B cell (primary cell): Measurements from ENCODE around the gene ECT2L. TPM values are rescaled to one million over a fixed set of nuclear protein-coding genes. Genes with fewer than 3 reads are reported as not detected.

Experiments
- ATAC-seq: fragments of 200-7000 bp; cut with Tn5 transposase; one replicate; pipeline ENCODE4 v1.10.0; 2021; ENCODE audit warnings: low read depth, mild to moderate bottlenecking, moderate number of reproducible peaks, moderate library complexity
- CTCF ChIA-PET: fragments of 350-600 bp; sonication (Branson Sonifier 250); formaldehyde crosslinking; loops from one replicate; lab custom pipeline; 2021; ENCODE audit warnings: antibody characterized with exemption, inconsistent platforms; lab: Charles Lee
- POLR2A ChIA-PET: fragments of 350-600 bp; sonication (Branson Sonifier 250); formaldehyde crosslinking; loops from one replicate; lab custom pipeline; 2021; ENCODE audit warnings: antibody characterized with exemption; lab: Charles Lee
- DNase-seq: peaks from one replicate; pipeline ENCODE4 v3.0.0; 2013
- H2AFZ ChIP-seq: 2 replicates; pipeline ENCODE4 v1.6.1; 2012; ENCODE audit warnings: mild to moderate bottlenecking, low read depth, low read length; ENCODE audit not compliant: insufficient read depth, poor library complexity, severe bottlenecking
- H3K27ac ChIP-seq, 2 donors: 1 replicate in 1 of 2; 2 replicates in 1 of 2; pipeline ENCODE4 v1.5.1; 2012 to 2013; ENCODE audit warnings: low read length in 2 of 2, mild to moderate bottlenecking in 2 of 2, moderate library complexity in 1 of 2
- H3K27me3 ChIP-seq, 4 experiments: fragments of 200-600 bp in 1 of 4; sonication (generic) in 1 of 4; replicated peaks in 1 of 4; 1 replicate in 2 of 4; 2 replicates in 2 of 4; pipeline versions ENCODE4 v1.6.1 to v1.7.0; 2013 to 2016; ENCODE audit warnings: low read length in 3 of 4, mild to moderate bottlenecking in 2 of 4, mixed read lengths in 1 of 4, moderate library complexity in 1 of 4; ENCODE audit not compliant: insufficient read depth in 4 of 4, control insufficient read depth in 3 of 4; ENCODE audit errors: control extremely low read depth in 1 of 4
- H3K36me3 ChIP-seq, 2 experiments: replicated peaks in 1 of 2; 1 replicate in 1 of 2; 2 replicates in 1 of 2; pipeline versions ENCODE4 v1.6.1 to v1.7.1; 2013; ENCODE audit warnings: low read length in 1 of 2; ENCODE audit not compliant: insufficient read depth in 2 of 2, control insufficient read depth in 1 of 2; ENCODE audit errors: control extremely low read depth in 1 of 2, extremely low read depth in 1 of 2
- H3K4me1 ChIP-seq, 2 donors: fragments of 200-600 bp in 1 of 2; sonication (generic) in 1 of 2; 1 replicate in 1 of 2; 2 replicates in 1 of 2; pipeline versions ENCODE4 v1.5.1 to v1.6.1; 2013 to 2017; ENCODE audit warnings: low read length in 2 of 2; ENCODE audit not compliant: control insufficient read depth in 2 of 2, insufficient read depth in 2 of 2
- H3K4me2 ChIP-seq: replicated peaks from 2 replicates; pipeline ENCODE3; 2012; ENCODE audit warnings: mild to moderate bottlenecking, low read depth, low read length; ENCODE audit not compliant: poor library complexity, severe bottlenecking
- H3K4me3 ChIP-seq, 5 experiments: fragments of 200-600 bp in 1 of 5; sonication (generic) in 1 of 5; 1 replicate in 3 of 5; 2 replicates in 2 of 5; pipeline versions ENCODE4 v1.5.1 to v1.7.0; 2011 to 2016; ENCODE audit warnings: low read length in 4 of 5, mild to moderate bottlenecking in 4 of 5, low read depth in 2 of 5, control low read depth in 1 of 5, moderate library complexity in 1 of 5; ENCODE audit not compliant: insufficient read depth in 1 of 5; ENCODE audit errors: control extremely low read depth in 1 of 5, extremely low read depth in 1 of 5
- H3K79me2 ChIP-seq: fragments of 200-600 bp; sonication (generic); one replicate; pipeline ENCODE4 v1.6.0; 2016; ENCODE audit warnings: low read length; ENCODE audit not compliant: control insufficient read depth, insufficient read depth
- H3K9ac ChIP-seq: fragments of 200-600 bp; sonication (generic); 2 replicates; pipeline ENCODE4 v1.6.1; 2017; ENCODE audit warnings: mild to moderate bottlenecking, low read length, moderate library complexity
- H3K9me3 ChIP-seq, 3 donors: one replicate each; pipeline versions ENCODE4 v1.6.1 to v1.7.1; 2013; ENCODE audit warnings: low read length in 2 of 3; ENCODE audit not compliant: control insufficient read depth in 2 of 3, insufficient read depth in 1 of 3; ENCODE audit errors: control extremely low read depth in 1 of 3
- H4K20me1 ChIP-seq: 2 replicates; pipeline ENCODE4 v1.6.0; 2012; ENCODE audit warnings: mild to moderate bottlenecking, low read length; ENCODE audit not compliant: insufficient read depth, control insufficient read depth, poor library complexity, severe bottlenecking
- H3K27ac Mint-ChIP-seq: one replicate; pipeline ENCODE4 v1.8.0; 2021; ENCODE audit warnings: mixed read lengths
- H3K27me3 Mint-ChIP-seq: one replicate; pipeline ENCODE4 v1.8.0; 2021; ENCODE audit warnings: mixed read lengths
- H3K4me1 Mint-ChIP-seq: one replicate; pipeline ENCODE4 v1.8.0; 2021; ENCODE audit warnings: mixed read lengths
- H3K4me3 Mint-ChIP-seq: one replicate; pipeline ENCODE4 v1.8.0; 2021; ENCODE audit warnings: mixed read lengths
- H3K9me3 Mint-ChIP-seq: one replicate; pipeline ENCODE4 v1.8.0; 2022; ENCODE audit warnings: mixed read lengths; ENCODE audit not compliant: insufficient read depth
- EZH2 ChIP-seq: IDR thresholded peaks from 2 replicates; pipeline ENCODE4 v1.6.1; 2012; ENCODE audit warnings: borderline replicate concordance, low read depth, mild to moderate bottlenecking, moderate library complexity, low read length; ENCODE audit not compliant: insufficient read depth, poor library complexity, severe bottlenecking
- WGBS: methylation state at CpG from one replicate; pipeline ENCODE4 v1.1.5; 2013; ENCODE audit warnings: missing lambda C conversion rate; ENCODE audit not compliant: insufficient coverage; 5-methylcytosine and 5-hydroxymethylcytosine counted together
- intact Hi-C: fragments of 100-400 bp; cut with micrococcal nuclease; formaldehyde crosslinking; loops from one replicate; pipeline ENCODE4 v1.10.0; 2022
- polyA plus RNA-seq: library from polyadenylated mRNA; depleted of rRNA; stranded (reverse); fragments of >200 nt; gene quantifications from 2 replicates; pipeline ENCODE4 v1.2.3, GENCODE V29; 2012
- total RNA-seq, 2 donors: library from RNA; stranded (reverse); fragments of 120-200 nt in 1 of 2; gene quantifications; 1 replicate in 1 of 2; 2 replicates in 1 of 2; pipeline versions ENCODE4 v1.2.3 to v1.2.4, GENCODE V29; 2013 to 2022
- TF ChIP-seq, protein P1 (sequence below): fragments of 200-600 bp; IDR thresholded peaks from one replicate; pipeline ENCODE4 v1.8.0; 2022; ENCODE audit warnings: antibody characterized with exemption, mild to moderate bottlenecking

ECT2L gene
- total and polyA plus RNA-seq, 2 donors (not counting 1 experiment from before 2014, with no cell fraction given), result not detected

DNA sequence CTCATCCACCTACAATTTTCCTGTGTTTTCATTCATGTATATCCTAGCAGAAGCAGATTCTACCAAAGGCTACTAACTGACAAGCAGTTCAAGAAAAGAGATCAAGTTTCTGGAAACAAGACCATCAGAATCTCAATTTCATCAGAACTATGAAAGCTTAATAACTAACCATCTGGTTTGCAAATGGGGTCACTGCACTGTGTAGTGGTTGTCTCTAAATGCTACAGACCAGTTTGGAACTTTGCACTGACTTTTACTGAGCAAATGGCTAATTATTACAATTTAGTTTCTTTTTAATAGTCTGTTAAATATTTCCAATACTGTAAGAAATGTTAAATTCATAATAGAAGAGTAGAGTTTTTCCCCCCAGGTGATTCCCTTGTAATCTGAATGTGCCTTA, 127.7 kb downstream of the ECT2L start:
- H3K27me3 Mint-ChIP-seq, result no peaks in the 10 kb centered on the region
- Histone ChIP-seq H3K4me3 (no peak overlapping the region), H3K9ac (no peak overlapping the region), H3K4me2 (no peak overlapping the region), H3K79me2 (no peaks in the 10 kb centered on the region), H3K27me3 (no peaks in the 10 kb centered on the region), H2AFZ (no peak overlapping the region), H3K27ac (no peak overlapping the region), H3K36me3 (peaks cover 4 to 20% of the 10 kb centered on the region in 2 experiments), H3K9me3 (no peaks in the 10 kb centered on the region), H3K4me1 (no peaks in the 10 kb centered on the region), H4K20me1 (no peaks in the 10 kb centered on the region)
- no peak overlapping the region for H3K27ac Mint-ChIP-seq
- no peaks in the 10 kb centered on the region for H3K4me1 Mint-ChIP-seq
- no peak for TF ChIP-seq EZH2
- TF ChIP-seq, protein P1, sequence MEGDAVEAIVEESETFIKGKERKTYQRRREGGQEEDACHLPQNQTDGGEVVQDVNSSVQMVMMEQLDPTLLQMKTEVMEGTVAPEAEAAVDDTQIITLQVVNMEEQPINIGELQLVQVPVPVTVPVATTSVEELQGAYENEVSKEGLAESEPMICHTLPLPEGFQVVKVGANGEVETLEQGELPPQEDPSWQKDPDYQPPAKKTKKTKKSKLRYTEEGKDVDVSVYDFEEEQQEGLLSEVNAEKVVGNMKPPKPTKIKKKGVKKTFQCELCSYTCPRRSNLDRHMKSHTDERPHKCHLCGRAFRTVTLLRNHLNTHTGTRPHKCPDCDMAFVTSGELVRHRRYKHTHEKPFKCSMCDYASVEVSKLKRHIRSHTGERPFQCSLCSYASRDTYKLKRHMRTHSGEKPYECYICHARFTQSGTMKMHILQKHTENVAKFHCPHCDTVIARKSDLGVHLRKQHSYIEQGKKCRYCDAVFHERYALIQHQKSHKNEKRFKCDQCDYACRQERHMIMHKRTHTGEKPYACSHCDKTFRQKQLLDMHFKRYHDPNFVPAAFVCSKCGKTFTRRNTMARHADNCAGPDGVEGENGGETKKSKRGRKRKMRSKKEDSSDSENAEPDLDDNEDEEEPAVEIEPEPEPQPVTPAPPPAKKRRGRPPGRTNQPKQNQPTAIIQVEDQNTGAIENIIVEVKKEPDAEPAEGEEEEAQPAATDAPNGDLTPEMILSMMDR, result no peak
- ChIA-PET POLR2A (no interaction called here), CTCF (no interaction called here)
- DNase-seq, result no peak
- intact Hi-C loops, result no loop called here
- no peak for ATAC-seq
- no peak overlapping the region for H3K4me3 Mint-ChIP-seq
- H3K9me3 Mint-ChIP-seq, result no peaks in the 10 kb centered on the region

DNA sequence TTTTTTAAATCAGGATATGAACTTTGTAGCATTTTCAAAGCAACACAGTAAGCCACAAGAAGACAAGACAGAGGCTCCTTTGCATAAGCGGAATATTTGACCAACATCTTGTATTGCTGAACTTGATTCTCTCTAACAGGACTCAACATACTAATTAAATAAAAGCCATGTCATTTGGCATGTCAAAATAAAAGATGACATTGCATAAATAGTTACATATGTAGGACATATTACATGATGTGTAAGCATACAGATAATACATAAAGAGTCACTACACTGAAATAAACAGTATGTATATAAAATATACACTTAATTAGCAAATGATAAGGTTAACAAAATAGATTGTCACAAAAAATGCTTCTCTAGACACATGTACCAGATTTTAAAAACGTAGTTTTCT, 129.9 kb downstream of the ECT2L start:
- Mint-ChIP-seq H3K9me3 (no peaks in the 10 kb centered on the region), H3K4me3 (no peak overlapping the region), H3K27me3 (no peaks in the 10 kb centered on the region), H3K27ac (no peak overlapping the region), H3K4me1 (no peaks in the 10 kb centered on the region)
- no peak overlapping the region for H3K27ac ChIP-seq
- H3K4me3 ChIP-seq, result no peak overlapping the region
- no peak for DNase-seq
- H3K4me2 ChIP-seq, result no peak overlapping the region
- no peak for ATAC-seq
- no peaks in the 10 kb centered on the region for H4K20me1 ChIP-seq
- H3K9ac ChIP-seq, result no peak overlapping the region
- ChIA-PET POLR2A (no interaction called here), CTCF (no interaction called here)
- no peaks in the 10 kb centered on the region for H3K9me3 ChIP-seq
- intact Hi-C loops, result no loop called here
- no peaks in the 10 kb centered on the region for H3K79me2 ChIP-seq
- no peak overlapping the region for H2AFZ ChIP-seq
- H3K4me1 ChIP-seq, result no peaks in the 10 kb centered on the region
- no peak for TF ChIP-seq EZH2
- TF ChIP-seq, protein P1, result no peak
- H3K27me3 ChIP-seq, result no peaks in the 10 kb centered on the region
- peaks cover 0 to 22% of the 10 kb centered on the region in 2 experiments for H3K36me3 ChIP-seq
- 100% methylated on average over 1 of the region's 2 CpGs for WGBS
